GM23338 (cell line): ENCODE measurements around the gene MLLT10.

Source experiments
- CREB1 ChIP-seq: fragments of 250-450 bp; sonication (Bioruptor Pico); IDR thresholded peaks from 2 replicates; pipeline ENCODE4 v1.5.0; 2020; ENCODE audit warnings: low read depth, mild to moderate bottlenecking, moderate library complexity
- CTCF ChIP-seq, 2 experiments: fragments of 200-600 bp in 1 of 2; sonication (generic) in 1 of 2; conservative IDR thresholded peaks; 2 replicates each; pipeline versions ENCODE4 v1.5.1 to v1.6.1; 2016 to 2017; ENCODE audit warnings: antibody characterized with exemption in 2 of 2, low read depth in 2 of 2, mild to moderate bottlenecking in 2 of 2, moderate library complexity in 1 of 2
- ETS1 ChIP-seq: IDR thresholded peaks from 2 replicates; pipeline ENCODE4 v1.6.1; 2016; ENCODE audit warnings: antibody characterized with exemption
- EZH2 ChIP-seq: fragments of 200-600 bp; sonication (generic); IDR thresholded peaks from one replicate; pipeline ENCODE4 v1.8.0; 2017; ENCODE audit warnings: antibody characterized with exemption, mild to moderate bottlenecking, low read depth; ENCODE audit not compliant: unreplicated experiment
- EZH2phosphoT487 ChIP-seq: fragments of 200-600 bp; sonication (generic); IDR thresholded peaks from one replicate; pipeline ENCODE4 v1.8.1; 2018; ENCODE audit warnings: antibody characterized with exemption; ENCODE audit not compliant: unreplicated experiment
- JUNB ChIP-seq: IDR thresholded peaks from one replicate; pipeline ENCODE4 v1.6.1; 2016; ENCODE audit warnings: antibody characterized with exemption; ENCODE audit not compliant: unreplicated experiment
- POLR2AphosphoS5 ChIP-seq: IDR thresholded peaks from 2 replicates; pipeline ENCODE4 v1.6.1; 2016; ENCODE audit warnings: antibody characterized with exemption, low read depth
- REST ChIP-seq: IDR thresholded peaks from one replicate; pipeline ENCODE4 v1.6.1; 2018; ENCODE audit warnings: antibody characterized with exemption; ENCODE audit not compliant: unreplicated experiment
- STAT1 ChIP-seq: IDR thresholded peaks from one replicate; pipeline ENCODE4 v1.6.1; 2016; ENCODE audit warnings: antibody characterized with exemption; ENCODE audit not compliant: unreplicated experiment
- ZNF114 ChIP-seq: fragments of 250-450 bp; sonication (Bioruptor Pico); IDR thresholded peaks from 2 replicates; pipeline ENCODE4 v1.5.0; 2020; ENCODE audit warnings: mild to moderate bottlenecking, moderate library complexity
- ZNF331 ChIP-seq: fragments of 250-450 bp; sonication (Bioruptor Pico); IDR thresholded peaks from 2 replicates; pipeline ENCODE4 v1.5.0; 2020; ENCODE audit warnings: low read depth, mild to moderate bottlenecking, moderate library complexity

GRCh38 chr10:21526860-21527597, 7.0 kb upstream of the MLLT10 start:
- TF ChIP-seq CTCF (conservative IDR thresholded peaks at IDR 0.05; ENCODE audit: low read depth in 2 of 2) (no peak), ZNF114 (CRISPR knock-in tag) (no peak), POLR2AphosphoS5 (no peak; the same call in 1 of the 2 replicates), ETS1 (no peak), EZH2 (no peak), REST (no peak), EZH2phosphoT487 (no peak), JUNB (no peak), CREB1 (no peak), STAT1 (no peak), ZNF331 (CRISPR knock-in tag) (no peak)
